ENCODE data around the gene IPO5. TPM values are rescaled to one million over a fixed set of nuclear protein-coding genes. Genes with fewer than 3 reads are reported as not detected.

The IPO5 gene
- total RNA-seq, 1 donor from 2014 or later = 83.6 TPM

DNA sequence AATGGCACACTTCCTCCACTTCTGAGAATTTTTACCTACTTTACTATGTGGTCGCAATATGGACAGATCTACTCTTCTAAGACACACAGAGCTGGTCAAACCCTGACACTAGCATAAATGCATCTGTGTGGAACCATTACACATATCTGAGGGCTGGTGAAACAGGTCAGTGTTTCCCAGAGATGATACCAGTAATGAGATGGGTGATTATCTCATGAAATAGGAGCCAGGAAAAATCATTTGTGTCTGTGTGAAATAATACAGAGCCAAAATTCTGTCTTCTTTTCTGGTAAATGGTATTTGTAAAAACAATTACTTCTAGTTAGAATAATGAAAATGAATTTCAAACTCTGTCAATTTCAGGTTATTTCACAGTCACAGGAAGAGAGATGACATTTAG is 117.8 kb downstream of the IPO5 start:
- DNase-seq = no peak
- Histone ChIP-seq H3K4me3 (no peak overlapping the region), H3K36me3 (no peaks in the 10 kb centered on the region), H3K27me3 (ENCODE audit: low read depth) (no peaks in the 10 kb centered on the region), H3K9me3 (no peaks in the 10 kb centered on the region), H3K4me1 (no peaks in the 10 kb centered on the region), H3K27ac (no peak overlapping the region)
- ATAC-seq = no peak
- TF ChIP-seq CTCF (IDR thresholded peaks at IDR 0.05) = no peak
- intact Hi-C loops (cut with DNase I) = no loop called here

GRCh38 chr13:98072476-98072875 is 119.0 kb downstream of the IPO5 start:
- intact Hi-C loops (cut with DNase I) = no loop called here
- H3K27ac ChIP-seq = no peak overlapping the region
- DNase-seq (no peak), ATAC-seq (no peak)
- TF ChIP-seq CTCF (IDR thresholded peaks at IDR 0.05) = no peak
- no peaks in the 10 kb centered on the region for H3K27me3 ChIP-seq (ENCODE audit: low read depth)
- H3K36me3 ChIP-seq = no peaks in the 10 kb centered on the region
- H3K4me3 ChIP-seq = no peak overlapping the region
- H3K4me1 ChIP-seq = no peaks in the 10 kb centered on the region
- H3K9me3 ChIP-seq = no peaks in the 10 kb centered on the region

Other genes with a start within 250 kb of the IPO5 start
- gene FARP1, start 189.4 kb downstream of the IPO5 start, total RNA-seq = 110 TPM
- not detected for gene RNF113B, start 223.6 kb downstream of the IPO5 start, total RNA-seq